Mucosa of stomach (tissue), 1 donor: ENCODE results near the gene GABRB2.

Experiments
- H3K27me3 ChIP-seq: one replicate; pipeline ENCODE4 v1.7.0; 2013; ENCODE audit warnings: mild to moderate bottlenecking, low read length; ENCODE audit not compliant: control insufficient read depth, insufficient read depth
- H3K36me3 ChIP-seq: one replicate; pipeline ENCODE4 v1.7.0; 2013; ENCODE audit warnings: low read length; ENCODE audit not compliant: control insufficient read depth, insufficient read depth
- H3K4me1 ChIP-seq: one replicate; pipeline ENCODE4 v1.7.0; 2013; ENCODE audit warnings: mild to moderate bottlenecking, low read length; ENCODE audit not compliant: control insufficient read depth, insufficient read depth
- H3K4me3 ChIP-seq: one replicate; pipeline ENCODE4 v1.7.0; 2013; ENCODE audit warnings: low read length
- H3K9ac ChIP-seq: one replicate; pipeline ENCODE4 v1.7.0; 2013; ENCODE audit warnings: mild to moderate bottlenecking, low read length, moderate library complexity
- H3K9me3 ChIP-seq: one replicate; pipeline ENCODE4 v1.7.0; 2013; ENCODE audit warnings: mild to moderate bottlenecking, low read length, moderate library complexity; ENCODE audit not compliant: control insufficient read depth
- donor health status: Pancreatic carcinoma.

The GABRB2 gene

DNA sequence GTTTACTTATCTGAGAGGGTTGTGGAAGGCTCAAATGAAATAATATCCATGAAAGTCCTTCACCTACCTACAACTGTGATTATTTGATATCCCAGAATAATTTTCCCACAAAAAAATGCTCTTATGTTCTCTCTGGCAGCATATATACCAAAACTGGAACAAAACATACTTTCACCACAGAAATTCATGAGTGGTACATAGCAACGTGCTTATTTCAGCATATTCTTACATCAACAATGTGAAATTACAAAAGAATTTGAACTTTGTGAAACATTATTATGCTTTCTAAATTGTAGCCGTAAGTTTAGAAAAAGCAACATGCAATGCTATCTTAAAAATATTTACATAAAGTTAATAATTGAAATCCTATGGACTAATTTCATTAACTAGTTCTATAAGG is 137.1 kb downstream of the GABRB2 start:
- Histone ChIP-seq H3K9ac (no peak overlapping the region), H3K4me1 (no peaks in the 10 kb centered on the region), H3K27me3 (no peaks in the 10 kb centered on the region), H3K36me3 (no peaks in the 10 kb centered on the region), H3K9me3 (no peaks in the 10 kb centered on the region), H3K4me3 (no peak overlapping the region)

GRCh38 chr5:161406880-161407279 is 139.6 kb downstream of the GABRB2 start:
- Histone ChIP-seq H3K9me3 (no peaks in the 10 kb centered on the region), H3K36me3 (no peaks in the 10 kb centered on the region), H3K4me3 (no peak overlapping the region), H3K27me3 (no peaks in the 10 kb centered on the region), H3K9ac (no peak overlapping the region), H3K4me1 (no peaks in the 10 kb centered on the region)

GRCh38 chr5:161403996-161404395 is 142.5 kb downstream of the GABRB2 start:
- H3K36me3 ChIP-seq, result no peaks in the 10 kb centered on the region
- H3K9ac ChIP-seq, result no peak overlapping the region
- H3K4me3 ChIP-seq, result no peak overlapping the region
- no peaks in the 10 kb centered on the region for H3K9me3 ChIP-seq
- no peaks in the 10 kb centered on the region for H3K4me1 ChIP-seq
- no peaks in the 10 kb centered on the region for H3K27me3 ChIP-seq

DNA sequence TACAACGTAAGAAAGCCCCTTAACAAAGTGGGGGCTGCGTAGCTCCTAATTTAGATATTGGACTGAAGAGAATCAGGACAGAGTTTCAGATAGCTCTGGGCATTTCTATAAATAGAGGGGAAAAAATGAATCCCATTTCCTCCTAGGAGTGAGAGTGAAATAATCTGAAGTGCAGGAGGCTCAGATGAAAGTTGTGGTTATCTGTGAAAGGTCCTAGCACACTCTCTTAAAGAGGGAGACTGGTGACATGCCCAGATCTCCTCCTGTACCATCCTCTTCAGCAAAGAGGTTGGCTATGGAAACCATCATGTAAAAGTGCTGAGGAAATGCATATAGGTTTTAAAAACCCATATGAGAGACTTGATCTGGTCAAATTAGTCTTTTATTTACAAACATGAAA is 143.4 kb downstream of the GABRB2 start:
- no peak overlapping the region for H3K9ac ChIP-seq
- no peaks in the 10 kb centered on the region for H3K27me3 ChIP-seq
- no peaks in the 10 kb centered on the region for H3K4me1 ChIP-seq
- no peak overlapping the region for H3K4me3 ChIP-seq
- no peaks in the 10 kb centered on the region for H3K36me3 ChIP-seq
- no peaks in the 10 kb centered on the region for H3K9me3 ChIP-seq

DNA sequence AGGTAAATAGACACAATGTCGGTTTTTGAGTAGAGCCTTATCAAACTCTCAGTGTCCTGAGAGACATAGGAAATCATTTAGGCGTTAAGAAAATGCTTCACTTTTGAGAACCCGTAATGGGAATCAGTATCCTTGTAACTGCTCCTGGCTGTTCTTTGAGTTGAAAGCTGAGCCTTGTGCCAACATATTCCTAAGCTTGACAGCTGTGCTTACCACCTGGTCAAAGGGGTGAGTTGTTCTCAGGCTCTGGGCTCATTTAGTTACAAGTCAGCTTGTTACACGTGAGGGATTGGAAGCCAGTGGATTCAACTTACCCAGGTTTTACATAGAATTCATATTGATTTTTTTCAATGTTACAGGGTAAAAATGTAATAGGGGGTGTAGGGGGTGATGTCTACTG is 145.9 kb downstream of the GABRB2 start:
- Histone ChIP-seq H3K4me1 (no peaks in the 10 kb centered on the region), H3K4me3 (no peak overlapping the region), H3K9me3 (no peaks in the 10 kb centered on the region), H3K27me3 (no peaks in the 10 kb centered on the region), H3K9ac (no peak overlapping the region), H3K36me3 (no peaks in the 10 kb centered on the region)

GRCh38 chr5:161399996-161400562 is 146.4 kb downstream of the GABRB2 start:
- Histone ChIP-seq H3K36me3 (no peaks in the 10 kb centered on the region), H3K9ac (no peak overlapping the region), H3K4me1 (no peaks in the 10 kb centered on the region)

DNA sequence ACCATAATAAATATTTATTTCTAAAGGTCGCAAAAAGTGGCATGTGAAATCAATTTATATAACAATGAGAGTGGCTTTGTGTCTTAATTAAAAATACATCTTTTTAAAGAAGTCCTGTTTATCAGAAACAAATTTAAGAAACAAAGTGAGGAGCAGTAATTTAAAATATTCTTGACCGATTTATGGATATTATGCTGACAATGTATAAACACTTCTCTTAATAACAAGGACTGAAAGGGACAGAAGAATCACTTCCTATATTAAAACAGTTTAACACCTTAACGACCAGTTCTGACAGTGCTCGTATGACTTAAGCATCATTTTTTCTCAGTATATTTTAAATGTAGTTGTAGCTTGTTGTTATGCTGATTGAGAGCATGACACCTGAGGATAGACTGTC is 149.1 kb downstream of the GABRB2 start:
- Histone ChIP-seq H3K9ac (no peak overlapping the region), H3K4me3 (no peak overlapping the region), H3K4me1 (no peaks in the 10 kb centered on the region), H3K36me3 (no peaks in the 10 kb centered on the region), H3K27me3 (no peaks in the 10 kb centered on the region), H3K9me3 (no peaks in the 10 kb centered on the region)

More at GRCh38 chr5:161399996-161400562, 146.4 kb downstream of the GABRB2 start:
- no peaks in the 10 kb centered on the region for H3K9me3 ChIP-seq
- H3K4me3 ChIP-seq, result no peak overlapping the region
- H3K27me3 ChIP-seq, result no peaks in the 10 kb centered on the region

GRCh38 chr5:161396171-161396570 is 150.4 kb downstream of the GABRB2 start:
- H3K36me3 ChIP-seq, result no peaks in the 10 kb centered on the region
- H3K9me3 ChIP-seq, result no peaks in the 10 kb centered on the region
- no peaks in the 10 kb centered on the region for H3K4me1 ChIP-seq
- H3K9ac ChIP-seq, result no peak overlapping the region
- no peaks in the 10 kb centered on the region for H3K27me3 ChIP-seq
- no peak overlapping the region for H3K4me3 ChIP-seq

- H3K27me3 ChIP-seq, result no peaks in the 10 kb centered on the region
- no peaks in the 10 kb centered on the region for H3K4me1 ChIP-seq
- H3K36me3 ChIP-seq, result no peaks in the 10 kb centered on the region
- H3K9me3 ChIP-seq, result no peaks in the 10 kb centered on the region
- H3K9ac ChIP-seq, result no peak overlapping the region
- H3K4me3 ChIP-seq, result no peak overlapping the region
These were observed 154.8 kb downstream of the GABRB2 start for GRCh38 chr5:161391724-161392123.

- no peak overlapping the region for H3K4me3 ChIP-seq
- no peak overlapping the region for H3K9ac ChIP-seq
- no peaks in the 10 kb centered on the region for H3K9me3 ChIP-seq
- H3K27me3 ChIP-seq, result no peaks in the 10 kb centered on the region
- H3K36me3 ChIP-seq, result no peaks in the 10 kb centered on the region
- no peaks in the 10 kb centered on the region for H3K4me1 ChIP-seq
These were observed 155.5 kb downstream of the GABRB2 start for GRCh38 chr5:161391016-161391415.

- Histone ChIP-seq H3K9ac (no peak overlapping the region), H3K36me3 (no peaks in the 10 kb centered on the region), H3K27me3 (no peaks in the 10 kb centered on the region), H3K4me1 (no peaks in the 10 kb centered on the region), H3K4me3 (no peak overlapping the region), H3K9me3 (no peaks in the 10 kb centered on the region)
These were observed 159.4 kb downstream of the GABRB2 start for GRCh38 chr5:161387121-161387520.

GRCh38 chr5:161385027-161385426 is 161.5 kb downstream of the GABRB2 start:
- H3K9me3 ChIP-seq, result no peaks in the 10 kb centered on the region
- no peaks in the 10 kb centered on the region for H3K36me3 ChIP-seq
- H3K27me3 ChIP-seq, result no peaks in the 10 kb centered on the region
- no peak overlapping the region for H3K9ac ChIP-seq
- H3K4me3 ChIP-seq, result no peak overlapping the region
- no peaks in the 10 kb centered on the region for H3K4me1 ChIP-seq

DNA sequence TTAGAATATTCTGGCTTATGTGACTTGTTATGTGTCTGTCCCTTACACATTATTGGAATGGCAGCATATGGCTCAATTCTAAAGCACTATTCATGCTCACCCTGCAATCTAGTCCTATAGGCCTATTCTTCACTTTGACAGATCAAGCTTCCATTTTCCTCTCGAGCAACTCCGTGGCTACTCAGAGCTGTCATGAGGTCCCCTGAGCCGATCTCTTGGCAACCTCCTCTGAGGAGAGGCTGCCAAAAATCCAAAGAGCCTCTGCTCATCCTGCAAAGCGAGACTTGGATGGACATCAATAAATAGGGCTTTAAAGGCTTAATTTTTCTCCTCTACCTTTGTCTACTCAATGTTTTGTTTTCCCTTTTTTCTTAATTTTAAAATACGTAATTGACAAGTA is 163.8 kb downstream of the GABRB2 start:
- Histone ChIP-seq H3K9me3 (no peaks in the 10 kb centered on the region), H3K9ac (no peak overlapping the region), H3K4me1 (no peaks in the 10 kb centered on the region), H3K36me3 (no peaks in the 10 kb centered on the region), H3K4me3 (no peak overlapping the region), H3K27me3 (no peaks in the 10 kb centered on the region)
